Caco-2 (cell line): ENCODE results near the gene SLC1A2. TPM values are rescaled to one million over a fixed set of nuclear protein-coding genes. Genes with fewer than 3 reads are reported as not detected.
A peak's percentile ranks its signal among the peaks of the same experiment; 100 is the strongest.

Experiments used
- Bru-seq: library from RNA; stranded (reverse); fragments of 400-500 nt; gene quantifications from one replicate; lab custom pipeline; 2021; lab: Mats Ljungman, UMichigan
- BruChase-seq, 2 experiments: library from RNA; stranded (reverse); fragments of 400-500 nt; gene quantifications; one replicate each; lab custom pipeline; 2021; lab: Mats Ljungman, UMichigan
- BruUV-seq: library from RNA; stranded (reverse); fragments of 400-500 nt; replicated peaks from 2 replicates; lab custom pipeline; 2021; lab: Mats Ljungman, UMichigan
- CTCF ChIA-PET: fragments of 300-600 bp; sonication (Branson Sonifier 250); formaldehyde crosslinking; loops from one replicate; lab custom pipeline; 2022; ENCODE audit warnings: antibody characterized with exemption; lab: Charles Lee
- POLR2A ChIA-PET: fragments of 300-600 bp; sonication (Branson Sonifier 250); formaldehyde crosslinking; loops from one replicate; lab custom pipeline; 2022; ENCODE audit warnings: antibody characterized with exemption; lab: Charles Lee
- DNase-seq, 2 experiments: peaks; one replicate each; pipeline versions ENCODE4 v3.0.0 to v3.0.0-alpha.2; 2020 to 2022
- H3K27me3 ChIP-seq: replicated peaks from 2 replicates; pipeline ENCODE4 v1.6.0; 2011; ENCODE audit warnings: low read length; ENCODE audit not compliant: control insufficient read depth, insufficient read depth
- H3K36me3 ChIP-seq: 2 replicates; pipeline ENCODE4 v1.5.1; 2011; ENCODE audit warnings: low read length; ENCODE audit not compliant: control insufficient read depth, insufficient read depth
- H3K4me1 ChIP-seq: fragments of 250-450 bp; sonication (Bioruptor Pico); 2 replicates; pipeline ENCODE4 v1.5.1; 2020; ENCODE audit warnings: mild to moderate bottlenecking
- H3K4me3 ChIP-seq: 2 replicates; pipeline ENCODE4 v1.5.1; 2011; ENCODE audit warnings: low read depth, mild to moderate bottlenecking, control low read depth, low read length
- H3K9me3 ChIP-seq: fragments of 250-450 bp; sonication (Bioruptor Pico); 2 replicates; pipeline ENCODE4 v1.5.1; 2020; ENCODE audit warnings: mild to moderate bottlenecking, moderate library complexity
- H3K27ac Mint-ChIP-seq: one replicate; pipeline ENCODE4 v1.8.0; 2022; ENCODE audit warnings: mixed read lengths; ENCODE audit not compliant: unreplicated experiment
- H3K27me3 Mint-ChIP-seq: one replicate; pipeline ENCODE4 v1.8.0; 2022; ENCODE audit warnings: mixed read lengths; ENCODE audit not compliant: insufficient read depth, unreplicated experiment
- H3K36me3 Mint-ChIP-seq: one replicate; pipeline ENCODE4 v1.8.0; 2022; ENCODE audit warnings: mild to moderate bottlenecking, mixed read lengths; ENCODE audit not compliant: insufficient read depth, unreplicated experiment
- H3K4me1 Mint-ChIP-seq: one replicate; pipeline ENCODE4 v1.8.0; 2022; ENCODE audit warnings: low read depth, mixed read lengths; ENCODE audit not compliant: unreplicated experiment
- H3K4me3 Mint-ChIP-seq: one replicate; pipeline ENCODE4 v1.8.0; 2022; ENCODE audit warnings: mild to moderate bottlenecking, moderate library complexity, mixed read lengths; ENCODE audit not compliant: unreplicated experiment
- H3K9me3 Mint-ChIP-seq: one replicate; pipeline ENCODE4 v1.8.0; 2022; ENCODE audit warnings: mixed read lengths; ENCODE audit not compliant: unreplicated experiment
- intact Hi-C: fragments of 100-400 bp; cut with micrococcal nuclease; formaldehyde crosslinking; loops from one replicate; pipeline ENCODE4 v1.10.0; 2022; ENCODE audit not compliant: unreplicated experiment
- long read RNA-seq: library from polyadenylated mRNA; stranded (forward); transcript quantifications from one replicate; pipeline ENCODE4 v2.0.0, GENCODE V29; 2022
- total RNA-seq: library from RNA; stranded (reverse); gene quantifications from 2 replicates; pipeline ENCODE4 v1.2.3, GENCODE V29; 2022
- TF ChIP-seq, protein P1 (sequence below), 2 experiments: fragments of 200-600 bp in 1 of 2; IDR thresholded peaks; 1 replicate in 1 of 2; 2 replicates in 1 of 2; pipeline versions ENCODE4 v1.5.1 to v1.8.0; 2011 to 2022; ENCODE audit warnings: antibody characterized with exemption in 1 of 2, control low read depth in 1 of 2, inconsistent platforms in 1 of 2, low read depth in 1 of 2, low read length in 1 of 2, mild to moderate bottlenecking in 1 of 2, moderate library complexity in 1 of 2; ENCODE audit not compliant: insufficient read depth in 1 of 2, severe bottlenecking in 1 of 2, unreplicated experiment in 1 of 2

SLC1A2 gene
- total RNA-seq (1.4 and 2.0 TPM in 2 replicates), Bru-seq, nascent RNA (percentile 26 among the genes with signal in this experiment), BruChase-seq, experiment 1, labeled RNA remaining after a 2-hour chase (percentile 32 among the genes with signal in this experiment), BruChase-seq, experiment 2, labeled RNA remaining after a 6-hour chase (percentile 37 among the genes with signal in this experiment)
- long read RNA-seq = 0 reads

DNA sequence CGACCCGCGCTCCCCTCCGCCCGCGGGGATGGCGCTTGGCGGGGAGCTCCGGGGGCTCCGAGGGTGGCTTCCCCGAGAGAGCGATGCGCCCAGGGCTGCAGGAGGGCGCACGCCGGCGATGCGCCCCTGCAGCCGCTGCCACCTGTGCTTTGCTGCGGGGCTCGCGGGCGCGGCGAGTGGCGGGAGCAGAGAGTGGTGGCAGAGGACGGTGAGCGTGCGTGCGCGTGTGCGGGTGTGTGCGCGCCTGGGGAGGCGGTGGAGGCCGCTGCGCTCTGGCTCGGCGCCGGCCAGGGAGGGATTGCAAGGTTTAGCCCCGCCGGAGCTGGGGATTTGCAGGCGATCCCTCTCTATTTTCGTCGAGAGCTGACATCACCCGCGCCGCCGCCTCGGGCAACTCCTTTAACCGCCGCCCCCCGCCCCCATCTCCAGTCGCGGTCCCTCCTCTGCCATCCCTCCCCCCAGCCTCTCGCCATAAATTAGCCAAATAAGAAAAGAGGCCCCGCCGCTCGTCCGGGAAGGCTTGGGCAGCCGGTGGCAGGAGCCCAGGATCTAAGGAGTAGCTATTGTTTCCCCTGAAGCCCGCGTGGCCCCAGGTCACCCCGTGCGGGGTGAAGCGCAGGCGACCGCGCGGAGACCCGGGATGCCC is at the start of gene SLC1A2:
Gene SLC1A2 (minus strand): TSS at position 375 of the 646 bp plus-strand sequence. CDS start 592 bp downstream, outside the sequence.
- Mint-ChIP-seq H3K27me3 (peaks cover 45% of the 10 kb centered on the region), H3K4me3 (peak within 1 kb of the TSS; percentile 66), H3K27ac (no peak within 1 kb of the TSS), H3K9me3 (no peaks in the 10 kb centered on the region), H3K4me1 (peaks cover 6% of the 10 kb centered on the region), H3K36me3 (no peaks in the 10 kb centered on the region)
- POLR2A ChIA-PET = no interaction called here
- peak in 1 of 2 experiments; percentile 20 for DNase-seq
- intact Hi-C loops = no loop called here
- CTCF ChIA-PET = interaction anchor here (1.2 kb wide), 1 partner anchor 27 kb away, joined by 3 read pairs; no protein-coding TSS in a partner anchor
- TF ChIP-seq, protein P1, sequence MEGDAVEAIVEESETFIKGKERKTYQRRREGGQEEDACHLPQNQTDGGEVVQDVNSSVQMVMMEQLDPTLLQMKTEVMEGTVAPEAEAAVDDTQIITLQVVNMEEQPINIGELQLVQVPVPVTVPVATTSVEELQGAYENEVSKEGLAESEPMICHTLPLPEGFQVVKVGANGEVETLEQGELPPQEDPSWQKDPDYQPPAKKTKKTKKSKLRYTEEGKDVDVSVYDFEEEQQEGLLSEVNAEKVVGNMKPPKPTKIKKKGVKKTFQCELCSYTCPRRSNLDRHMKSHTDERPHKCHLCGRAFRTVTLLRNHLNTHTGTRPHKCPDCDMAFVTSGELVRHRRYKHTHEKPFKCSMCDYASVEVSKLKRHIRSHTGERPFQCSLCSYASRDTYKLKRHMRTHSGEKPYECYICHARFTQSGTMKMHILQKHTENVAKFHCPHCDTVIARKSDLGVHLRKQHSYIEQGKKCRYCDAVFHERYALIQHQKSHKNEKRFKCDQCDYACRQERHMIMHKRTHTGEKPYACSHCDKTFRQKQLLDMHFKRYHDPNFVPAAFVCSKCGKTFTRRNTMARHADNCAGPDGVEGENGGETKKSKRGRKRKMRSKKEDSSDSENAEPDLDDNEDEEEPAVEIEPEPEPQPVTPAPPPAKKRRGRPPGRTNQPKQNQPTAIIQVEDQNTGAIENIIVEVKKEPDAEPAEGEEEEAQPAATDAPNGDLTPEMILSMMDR (IDR thresholded peaks at IDR 0.05; ENCODE audit: insufficient read depth in 1 of 2, low read depth in 1 of 2, low read length in 1 of 2, severe bottlenecking in 1 of 2, unreplicated experiment in 1 of 2) = no peak
- Histone ChIP-seq H3K4me3 (peak within 1 kb of the TSS; percentile 42), H3K27me3 (peaks cover 7% of the 10 kb centered on the region), H3K9me3 (no peaks in the 10 kb centered on the region), H3K36me3 (no peaks in the 10 kb centered on the region), H3K4me1 (no peaks in the 10 kb centered on the region; the same call in 1 of the 2 replicates)
- BruUV-seq = no TSS peak

DNA sequence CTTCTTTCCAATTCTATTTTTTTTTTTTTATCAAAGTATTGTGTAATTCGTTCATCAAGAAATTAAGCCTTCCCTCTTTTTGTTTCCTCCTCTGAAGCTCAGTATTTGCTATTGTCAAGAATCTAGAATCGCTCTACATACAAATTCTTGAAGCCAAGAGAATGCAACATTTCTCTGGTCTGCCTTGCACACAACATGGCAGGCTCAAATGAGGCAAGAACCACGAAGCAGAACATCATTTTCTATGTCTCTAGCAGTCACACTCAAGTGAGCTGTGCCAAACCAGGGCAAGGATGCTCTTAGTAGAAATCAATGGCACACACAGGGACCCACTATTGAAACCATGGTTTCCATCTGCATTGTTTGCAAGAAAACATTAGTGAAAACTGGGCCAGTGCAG is 46.7 kb upstream of the SLC1A2 start:
- Histone ChIP-seq H3K4me1 (no peaks in the 10 kb centered on the region), H3K36me3 (no peaks in the 10 kb centered on the region), H3K4me3 (no peak overlapping the region), H3K9me3 (no peaks in the 10 kb centered on the region), H3K27me3 (no peaks in the 10 kb centered on the region; the same call in 1 of the 2 replicates)
- DNase-seq = no peak
- Mint-ChIP-seq H3K4me3 (no peak overlapping the region), H3K36me3 (no peaks in the 10 kb centered on the region), H3K4me1 (no peaks in the 10 kb centered on the region), H3K27ac (no peak overlapping the region), H3K27me3 (peaks cover 4% of the 10 kb centered on the region), H3K9me3 (no peaks in the 10 kb centered on the region)
- ChIA-PET POLR2A (no interaction called here), CTCF (interaction anchor here (0.8 kb wide), 1 partner anchor 356 kb away, joined by 3 read pairs; no protein-coding TSS in a partner anchor)
- TF ChIP-seq, protein P1 (IDR thresholded peaks at IDR 0.05; ENCODE audit: insufficient read depth in 1 of 2, low read depth in 1 of 2, low read length in 1 of 2, severe bottlenecking in 1 of 2, unreplicated experiment in 1 of 2) = no peak
- BruUV-seq = no TSS peak
- intact Hi-C loops = no loop called here

DNA sequence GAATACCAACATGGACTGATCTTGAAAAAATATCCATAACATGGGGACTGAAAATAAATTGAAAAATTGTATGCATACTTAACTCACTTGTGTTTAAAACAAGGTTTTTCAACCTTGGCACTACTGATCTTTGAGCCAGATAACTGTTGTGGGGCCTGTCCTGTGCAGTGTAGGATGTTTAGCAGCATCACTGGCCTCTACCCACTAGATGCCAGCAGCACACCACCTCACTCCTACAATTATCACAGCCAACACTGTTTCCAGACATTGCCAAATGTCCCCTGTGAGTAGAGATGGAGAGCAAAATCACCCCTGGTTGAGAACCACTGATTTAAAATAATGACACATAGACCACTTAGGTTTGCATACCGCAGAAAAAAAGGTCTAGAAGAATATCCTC is 45.0 kb upstream of the SLC1A2 start:
- Mint-ChIP-seq H3K9me3 (no peaks in the 10 kb centered on the region), H3K27me3 (peaks cover 4% of the 10 kb centered on the region), H3K4me1 (no peaks in the 10 kb centered on the region), H3K36me3 (no peaks in the 10 kb centered on the region), H3K27ac (no peak overlapping the region), H3K4me3 (no peak overlapping the region)
- H3K4me3 ChIP-seq = no peak overlapping the region
- H3K9me3 ChIP-seq = no peaks in the 10 kb centered on the region
- BruUV-seq = no TSS peak
- intact Hi-C loops = no loop called here
- ChIA-PET CTCF (no interaction called here), POLR2A (no interaction called here)
- H3K36me3 ChIP-seq = no peaks in the 10 kb centered on the region
- TF ChIP-seq, protein P1 (IDR thresholded peaks at IDR 0.05; ENCODE audit: insufficient read depth in 1 of 2, low read depth in 1 of 2, low read length in 1 of 2, severe bottlenecking in 1 of 2, unreplicated experiment in 1 of 2) = no peak
- no peaks in the 10 kb centered on the region for H3K4me1 ChIP-seq
- DNase-seq = no peak
- no peaks in the 10 kb centered on the region; the same call in 1 of the 2 replicates for H3K27me3 ChIP-seq
